Measurements from ENCODE around the gene SDSL.

SDSL gene

DNA sequence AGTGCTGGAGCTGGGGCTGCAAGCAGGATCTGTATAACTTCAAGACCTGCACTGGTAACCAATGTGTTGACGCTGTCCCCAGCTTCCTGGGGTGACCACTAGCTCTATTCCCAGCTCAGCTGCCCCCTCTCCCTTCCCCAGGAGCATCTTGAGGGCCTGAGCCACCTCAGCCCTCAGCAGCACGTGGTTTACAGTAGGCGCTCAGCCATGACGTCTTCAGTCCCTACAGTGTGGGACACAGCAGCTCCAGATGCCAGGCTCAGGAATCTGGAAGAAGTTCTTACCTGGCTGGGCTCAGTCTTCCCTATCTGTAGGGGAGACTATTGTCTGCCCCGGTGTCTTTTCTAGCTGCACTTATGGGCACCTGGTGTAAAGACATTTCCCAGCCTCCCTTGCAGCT, 27.1 kb upstream of the SDSL start:
- Histone ChIP-seq H3K36me3 (ENCODE audit: control insufficient read depth, low read length) (no peaks in the 10 kb centered on the region), H3K9me2 (replicated peaks; ENCODE audit: control insufficient read depth, low read length) (no peaks in the 10 kb centered on the region), H3K4me1 (ENCODE audit: control insufficient read depth, low read length) (peaks cover 6% of the 10 kb centered on the region; the same call in 1 of the 2 replicates), H3K27ac (ENCODE audit: low read depth, low read length) (no peak overlapping the region), H3K4me2 (ENCODE audit: low read length) (no peak overlapping the region), H3F3A (ENCODE audit: control insufficient read depth, insufficient read depth) (no peaks in the 10 kb centered on the region), H3K4me3 (ENCODE audit: low read length) (no peak overlapping the region), H3K9me3 (ENCODE audit: control insufficient read depth, insufficient read depth, low read length) (no peaks in the 10 kb centered on the region), H3K27me3 (ENCODE audit: control insufficient read depth, low read length) (no peaks in the 10 kb centered on the region), H3K79me2 (ENCODE audit: control insufficient read depth, low read length) (no peaks in the 10 kb centered on the region), H4K20me1 (ENCODE audit: control insufficient read depth, insufficient read depth, low read depth, low read length) (no peaks in the 10 kb centered on the region)
- TF ChIP-seq EZH2phosphoT487 (IDR thresholded peaks at IDR 0.05; ENCODE audit: borderline replicate concordance, low read length): no peak
- TF ChIP-seq, protein P1, sequence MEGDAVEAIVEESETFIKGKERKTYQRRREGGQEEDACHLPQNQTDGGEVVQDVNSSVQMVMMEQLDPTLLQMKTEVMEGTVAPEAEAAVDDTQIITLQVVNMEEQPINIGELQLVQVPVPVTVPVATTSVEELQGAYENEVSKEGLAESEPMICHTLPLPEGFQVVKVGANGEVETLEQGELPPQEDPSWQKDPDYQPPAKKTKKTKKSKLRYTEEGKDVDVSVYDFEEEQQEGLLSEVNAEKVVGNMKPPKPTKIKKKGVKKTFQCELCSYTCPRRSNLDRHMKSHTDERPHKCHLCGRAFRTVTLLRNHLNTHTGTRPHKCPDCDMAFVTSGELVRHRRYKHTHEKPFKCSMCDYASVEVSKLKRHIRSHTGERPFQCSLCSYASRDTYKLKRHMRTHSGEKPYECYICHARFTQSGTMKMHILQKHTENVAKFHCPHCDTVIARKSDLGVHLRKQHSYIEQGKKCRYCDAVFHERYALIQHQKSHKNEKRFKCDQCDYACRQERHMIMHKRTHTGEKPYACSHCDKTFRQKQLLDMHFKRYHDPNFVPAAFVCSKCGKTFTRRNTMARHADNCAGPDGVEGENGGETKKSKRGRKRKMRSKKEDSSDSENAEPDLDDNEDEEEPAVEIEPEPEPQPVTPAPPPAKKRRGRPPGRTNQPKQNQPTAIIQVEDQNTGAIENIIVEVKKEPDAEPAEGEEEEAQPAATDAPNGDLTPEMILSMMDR (IDR thresholded peaks at IDR 0.05; ENCODE audit: low read depth, low read length, poor library complexity, severe bottlenecking): no peak

DNA sequence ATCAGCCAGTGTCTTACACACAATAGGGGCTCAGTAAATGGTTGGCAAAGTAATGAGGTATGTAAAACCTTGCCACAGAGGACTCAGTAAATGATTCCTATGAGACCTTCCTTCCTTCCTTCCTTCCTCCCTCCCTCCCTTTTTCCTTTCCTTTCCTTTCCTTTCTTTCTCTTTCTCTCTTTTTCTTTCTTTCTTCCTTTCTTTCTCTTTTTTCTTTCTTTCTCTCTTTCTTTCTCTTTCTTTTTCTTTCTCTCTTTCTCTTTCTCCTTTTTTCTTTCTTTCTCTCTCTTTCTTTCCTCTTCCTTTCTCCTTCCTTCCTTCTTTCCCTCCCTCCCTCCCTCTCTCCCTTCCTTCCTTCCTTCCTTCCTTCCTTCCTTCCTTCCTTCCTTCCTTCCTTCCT, 26.0 kb upstream of the SDSL start:
- Histone ChIP-seq H3K4me2 (ENCODE audit: low read length) (no peak overlapping the region), H3K4me1 (ENCODE audit: control insufficient read depth, low read length) (peaks cover 6% of the 10 kb centered on the region; the same call in 1 of the 2 replicates), H4K20me1 (ENCODE audit: control insufficient read depth, insufficient read depth, low read depth, low read length) (no peaks in the 10 kb centered on the region), H3K36me3 (ENCODE audit: control insufficient read depth, low read length) (no peaks in the 10 kb centered on the region), H3F3A (ENCODE audit: control insufficient read depth, insufficient read depth) (no peaks in the 10 kb centered on the region), H3K4me3 (ENCODE audit: low read length) (no peak overlapping the region), H3K79me2 (ENCODE audit: control insufficient read depth, low read length) (no peaks in the 10 kb centered on the region), H3K27ac (ENCODE audit: low read depth, low read length) (no peak overlapping the region), H3K9me3 (ENCODE audit: control insufficient read depth, insufficient read depth, low read length) (no peaks in the 10 kb centered on the region), H3K9me2 (replicated peaks; ENCODE audit: control insufficient read depth, low read length) (no peaks in the 10 kb centered on the region), H3K27me3 (ENCODE audit: control insufficient read depth, low read length) (no peaks in the 10 kb centered on the region)
- TF ChIP-seq EZH2phosphoT487 (IDR thresholded peaks at IDR 0.05; ENCODE audit: borderline replicate concordance, low read length): no peak
- TF ChIP-seq, protein P1 (IDR thresholded peaks at IDR 0.05; ENCODE audit: low read depth, low read length, poor library complexity, severe bottlenecking): no peak

DNA sequence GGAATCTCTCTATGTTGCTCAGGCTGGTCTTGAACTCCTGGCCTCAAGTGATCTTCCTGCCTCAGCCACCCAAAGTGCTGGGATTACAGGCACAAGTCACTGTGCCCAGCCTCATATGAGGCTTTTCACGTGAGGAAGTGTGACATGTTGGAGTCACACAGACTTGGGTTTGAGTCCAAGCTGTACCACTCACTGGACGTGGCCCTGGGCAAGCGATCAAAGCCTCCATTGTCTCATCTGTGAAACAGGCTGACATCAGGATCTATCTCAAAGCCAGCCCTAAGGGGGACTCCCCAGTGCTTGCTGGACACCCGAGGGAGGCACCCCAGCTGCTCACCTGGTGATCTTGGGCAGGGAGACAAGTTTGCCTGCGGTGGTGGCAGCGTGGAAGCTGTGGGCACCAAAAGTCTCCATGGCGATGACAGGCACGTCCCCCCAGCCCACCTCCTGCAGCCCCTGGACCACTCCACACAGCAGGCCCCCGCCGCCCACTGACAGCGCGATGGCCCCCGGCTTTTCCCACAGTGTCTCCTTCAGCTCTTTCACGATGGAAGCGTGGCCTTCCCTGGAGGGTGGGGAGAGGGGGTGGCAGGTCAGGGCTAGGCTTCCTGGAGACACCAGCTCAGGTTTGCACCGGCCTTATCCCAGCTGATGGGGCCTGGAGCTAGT, 25.2 kb upstream of the SDSL start:
- Histone ChIP-seq H3K4me2 (ENCODE audit: low read length) (no peak overlapping the region), H3K9me3 (ENCODE audit: control insufficient read depth, insufficient read depth, low read length) (no peaks in the 10 kb centered on the region), H3K79me2 (ENCODE audit: control insufficient read depth, low read length) (no peaks in the 10 kb centered on the region), H3F3A (ENCODE audit: control insufficient read depth, insufficient read depth) (no peaks in the 10 kb centered on the region), H3K4me1 (ENCODE audit: control insufficient read depth, low read length) (peaks cover 6% of the 10 kb centered on the region; the same call in 1 of the 2 replicates), H3K27me3 (ENCODE audit: control insufficient read depth, low read length) (no peaks in the 10 kb centered on the region), H3K9me2 (replicated peaks; ENCODE audit: control insufficient read depth, low read length) (no peaks in the 10 kb centered on the region), H4K20me1 (ENCODE audit: control insufficient read depth, insufficient read depth, low read depth, low read length) (no peaks in the 10 kb centered on the region), H3K27ac (ENCODE audit: low read depth, low read length) (no peak overlapping the region), H3K36me3 (ENCODE audit: control insufficient read depth, low read length) (no peaks in the 10 kb centered on the region), H3K4me3 (ENCODE audit: low read length) (no peak overlapping the region)
- TF ChIP-seq EZH2phosphoT487 (IDR thresholded peaks at IDR 0.05; ENCODE audit: borderline replicate concordance, low read length): no peak
- TF ChIP-seq, protein P1 (IDR thresholded peaks at IDR 0.05; ENCODE audit: low read depth, low read length, poor library complexity, severe bottlenecking): no peak
